GM04503 (cell line): ENCODE measurements around the gene SLC25A51.

Experiments
- DNase-seq: peaks from one replicate; pipeline ENCODE4 v3.0.0-alpha.2; 2012; ENCODE audit warnings: low read depth

Gene SLC25A51

GRCh38 chr9:37936965-37937364 is 33.0 kb upstream of the SLC25A51 start:
- DNase-seq: no peak

DNA sequence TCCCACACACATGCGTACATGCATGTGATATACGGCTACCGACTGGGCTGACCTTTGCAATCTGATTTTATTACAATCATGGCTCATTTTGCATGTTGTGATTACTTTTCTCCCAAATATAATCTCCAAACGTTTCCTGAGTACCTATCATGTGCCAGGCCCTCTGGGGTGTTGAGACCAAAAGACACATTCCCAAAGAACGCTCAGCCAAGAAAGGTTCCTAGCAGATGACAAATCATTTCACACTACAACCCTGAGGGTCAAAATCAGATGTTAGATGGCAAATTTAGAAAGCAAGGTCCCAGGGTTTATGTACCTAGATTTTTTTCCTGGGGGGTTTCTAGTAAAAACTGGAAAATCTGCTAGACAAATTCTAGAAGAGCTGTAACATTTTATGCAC is 32.4 kb upstream of the SLC25A51 start:
- no peak for DNase-seq

- no peak for DNase-seq
Observed at GRCh38 chr9:37935096-37935495, 31.2 kb upstream of the SLC25A51 start.

GRCh38 chr9:37931592-37931991 is 27.7 kb upstream of the SLC25A51 start:
- DNase-seq: no peak

DNA sequence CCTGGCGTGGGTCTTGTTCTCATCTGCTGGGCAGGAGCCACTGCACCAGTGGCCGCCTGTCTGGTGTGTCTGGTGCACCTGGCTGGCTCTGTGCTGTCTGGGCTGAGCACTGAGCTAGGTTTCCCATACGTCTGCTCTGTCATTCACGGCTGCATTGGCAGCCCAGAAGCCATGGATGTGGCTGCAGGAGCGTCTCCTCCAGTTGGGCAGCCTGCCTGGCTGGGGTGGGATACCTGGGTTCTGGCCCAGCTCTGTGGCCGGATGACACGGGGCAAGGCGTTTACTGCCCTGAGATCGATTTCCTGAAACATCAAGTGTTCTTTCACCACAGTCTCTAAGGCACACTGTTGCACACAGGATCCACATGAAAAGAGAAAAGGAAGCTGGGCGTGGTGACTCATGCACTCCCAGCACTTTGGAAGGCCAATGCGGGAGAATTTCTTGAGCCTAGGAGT is 25.5 kb upstream of the SLC25A51 start:
- no peak for DNase-seq

- DNase-seq: no peak
Observed at GRCh38 chr9:37928552-37929430, 24.9 kb upstream of the SLC25A51 start.

GRCh38 chr9:37927601-37928551 is 23.9 kb upstream of the SLC25A51 start:
- DNase-seq: no peak

DNA sequence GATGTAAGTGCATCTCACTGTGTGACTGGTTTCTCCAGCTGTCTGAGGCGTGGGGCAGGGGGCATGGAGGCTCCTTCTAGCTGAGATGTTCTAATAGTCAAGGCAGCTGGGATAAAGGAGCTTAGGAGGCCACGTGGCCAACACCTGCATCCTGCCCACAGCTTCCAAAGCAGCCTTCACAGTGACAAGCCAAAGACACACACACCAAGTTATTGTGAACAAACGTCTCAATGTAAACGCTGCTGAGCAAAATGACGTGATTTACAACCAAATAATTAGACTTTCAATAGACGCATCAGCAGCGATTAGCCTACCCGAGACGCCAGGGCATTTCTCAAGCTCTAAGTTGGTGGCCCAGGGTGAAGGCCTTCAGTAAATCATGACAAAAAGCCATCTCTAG is 23.2 kb upstream of the SLC25A51 start:
- DNase-seq: no peak

DNA sequence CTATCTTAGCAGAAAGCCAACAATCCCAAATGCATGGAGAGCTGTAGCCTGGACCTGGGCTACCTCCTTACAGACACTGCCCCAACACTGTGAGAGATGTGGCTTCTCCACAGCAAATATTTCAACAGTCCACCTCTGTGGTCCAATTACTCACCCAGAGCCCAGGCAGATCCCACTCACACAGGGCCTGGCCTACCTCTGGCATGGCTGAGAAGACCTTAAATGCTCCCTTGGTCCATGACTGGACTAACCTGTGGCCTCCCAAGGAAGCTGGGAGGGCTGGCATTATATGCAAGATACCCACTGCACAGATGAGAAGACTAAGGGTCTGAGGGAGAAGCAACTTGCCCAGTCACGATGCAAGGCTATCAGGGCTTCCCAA is 22.8 kb upstream of the SLC25A51 start:
- no peak for DNase-seq

DNA sequence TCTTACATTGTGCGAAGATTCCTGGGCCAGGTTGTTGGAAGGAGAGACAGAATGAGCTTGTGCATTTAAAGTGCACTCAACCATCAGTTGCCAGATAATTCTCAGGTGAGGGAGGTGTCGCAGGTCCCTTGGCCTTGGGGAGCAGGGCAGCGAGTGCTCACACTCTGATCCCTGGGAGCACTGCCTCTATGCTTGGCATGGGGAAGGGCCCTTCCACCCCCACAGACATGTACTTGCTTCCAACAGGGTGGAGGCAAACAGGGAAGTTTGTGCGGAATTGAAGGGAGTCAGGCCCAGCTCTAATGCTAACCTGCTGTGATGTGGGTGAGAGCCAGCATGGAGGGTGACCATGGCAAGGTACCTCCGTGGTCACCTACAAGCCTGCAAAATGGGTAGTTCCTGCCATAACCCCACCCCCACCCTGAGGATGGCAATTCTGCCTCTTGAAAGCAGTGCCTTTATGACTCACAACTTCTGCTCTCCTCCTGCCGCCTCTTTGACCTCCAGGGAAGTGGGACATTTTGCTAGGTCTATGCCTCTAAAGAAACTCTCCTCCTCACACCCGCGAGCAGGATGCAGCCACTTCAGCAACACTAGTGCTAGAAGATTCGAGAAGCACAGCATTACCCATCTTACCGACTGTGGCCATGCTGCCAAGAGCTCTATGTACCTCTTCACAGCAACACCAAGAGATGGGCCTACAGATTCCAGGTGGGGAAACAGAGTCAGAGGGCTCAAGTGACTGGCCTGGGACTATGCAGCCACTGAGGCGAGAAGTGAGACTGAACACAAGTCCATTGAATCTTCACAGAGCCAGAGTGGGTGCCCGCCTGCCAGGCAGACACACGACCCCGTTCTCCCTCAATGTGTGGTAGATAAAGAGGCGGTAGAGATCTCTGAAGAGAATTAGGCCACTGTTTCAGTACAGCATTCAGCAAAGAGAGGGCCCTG is 22.1 kb upstream of the SLC25A51 start:
- no peak for DNase-seq

DNA sequence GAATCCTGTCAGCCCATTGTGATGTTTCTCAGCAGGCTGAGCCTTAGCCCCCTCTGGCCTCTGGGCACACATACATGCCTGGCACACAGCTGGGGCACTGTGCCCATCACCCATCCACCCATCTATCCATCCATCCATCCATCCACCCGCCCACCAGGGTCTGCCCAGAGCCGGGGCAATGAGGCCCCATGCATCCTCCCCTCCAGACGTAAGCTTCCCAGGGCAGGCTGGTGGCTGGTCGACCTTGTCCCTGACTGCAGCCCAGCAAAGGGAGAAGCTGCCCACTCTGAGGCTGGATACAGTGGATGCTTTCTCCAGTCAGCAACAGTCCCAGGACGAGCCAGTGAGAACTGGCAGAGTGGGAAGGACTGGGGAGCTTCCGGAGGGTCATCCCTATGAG is 21.1 kb upstream of the SLC25A51 start:
- no peak for DNase-seq

DNA sequence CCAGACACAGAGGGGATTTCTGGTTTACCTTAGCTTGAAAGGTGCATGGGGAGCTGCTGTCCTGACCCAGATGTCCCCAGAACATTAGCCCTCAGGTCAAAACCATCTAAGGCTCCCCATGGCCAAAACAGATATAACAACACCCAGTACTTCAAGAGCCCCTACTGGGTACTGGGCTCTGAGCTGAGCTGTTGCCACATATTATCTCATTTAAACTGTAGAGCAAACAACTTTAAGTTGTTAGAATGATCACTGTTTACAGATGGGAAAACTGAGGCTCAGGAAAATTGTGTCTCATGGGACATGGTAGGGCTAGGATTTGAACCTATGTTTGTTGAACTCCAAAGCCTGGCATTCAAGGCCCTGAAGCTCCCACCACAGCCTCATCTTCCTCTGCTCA is 20.6 kb upstream of the SLC25A51 start:
- DNase-seq: no peak

DNA sequence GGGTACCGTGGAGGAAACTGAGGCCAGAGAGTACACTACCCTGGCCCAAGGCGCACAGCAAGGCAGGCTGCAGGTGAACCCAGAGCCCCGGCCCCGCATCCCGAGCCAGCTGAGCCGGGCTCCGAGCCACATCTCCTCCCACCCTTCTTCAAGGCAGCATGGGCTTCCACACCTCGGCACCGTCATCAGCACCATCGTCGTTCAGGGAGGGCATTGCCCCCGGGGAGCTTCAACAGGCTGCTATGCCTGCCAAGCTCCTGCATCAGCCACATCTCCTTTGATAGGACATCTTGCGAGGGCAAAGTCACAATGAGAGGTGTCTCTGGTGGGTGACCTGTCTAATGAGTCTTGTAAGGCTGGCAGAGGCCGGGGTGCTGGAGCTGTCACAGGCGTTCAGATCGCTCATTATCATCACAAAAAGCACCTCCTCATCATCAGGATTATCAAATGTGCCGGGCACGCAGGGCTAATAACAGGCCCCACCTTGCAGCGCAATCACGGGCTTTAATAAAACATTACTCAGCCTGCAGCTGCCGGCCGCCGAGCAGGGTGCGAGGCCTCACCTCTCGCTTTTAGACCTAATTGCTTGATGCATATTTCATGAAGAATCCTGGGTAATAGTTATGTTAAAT is 20.0 kb upstream of the SLC25A51 start:
- DNase-seq: no peak

DNA sequence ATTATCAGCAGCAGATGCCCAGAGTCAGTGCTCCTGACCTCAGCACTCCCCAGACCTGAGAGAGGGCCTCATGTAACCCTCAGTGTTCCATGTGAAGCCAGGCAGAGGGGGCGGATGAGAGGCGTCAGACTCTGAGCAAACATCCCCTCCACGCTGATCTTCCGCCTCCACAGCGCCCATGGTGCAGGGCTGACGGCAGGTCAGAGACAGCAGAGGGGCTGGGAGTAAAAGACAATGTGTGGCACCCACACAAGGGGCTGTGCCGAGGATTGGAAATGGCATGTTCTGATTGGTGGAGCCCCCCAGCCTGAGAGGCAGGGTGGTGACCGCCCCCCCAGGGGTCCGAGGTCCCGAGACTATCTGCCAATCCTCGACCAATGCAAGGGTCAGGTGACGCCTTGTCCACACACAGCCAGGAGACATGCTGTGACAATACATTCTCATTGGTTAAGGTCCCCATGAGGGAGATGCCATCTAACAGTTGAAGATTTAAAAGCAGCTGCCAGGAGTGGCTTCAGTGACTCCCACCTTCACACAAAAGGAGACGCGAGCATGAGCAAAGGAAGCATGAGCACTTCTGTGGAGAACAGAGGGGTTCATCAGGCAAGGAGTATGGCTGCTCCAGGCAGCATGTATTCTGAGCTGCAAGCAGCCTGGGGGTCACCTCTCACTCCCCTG is 19.3 kb upstream of the SLC25A51 start:
- DNase-seq: no peak

DNA sequence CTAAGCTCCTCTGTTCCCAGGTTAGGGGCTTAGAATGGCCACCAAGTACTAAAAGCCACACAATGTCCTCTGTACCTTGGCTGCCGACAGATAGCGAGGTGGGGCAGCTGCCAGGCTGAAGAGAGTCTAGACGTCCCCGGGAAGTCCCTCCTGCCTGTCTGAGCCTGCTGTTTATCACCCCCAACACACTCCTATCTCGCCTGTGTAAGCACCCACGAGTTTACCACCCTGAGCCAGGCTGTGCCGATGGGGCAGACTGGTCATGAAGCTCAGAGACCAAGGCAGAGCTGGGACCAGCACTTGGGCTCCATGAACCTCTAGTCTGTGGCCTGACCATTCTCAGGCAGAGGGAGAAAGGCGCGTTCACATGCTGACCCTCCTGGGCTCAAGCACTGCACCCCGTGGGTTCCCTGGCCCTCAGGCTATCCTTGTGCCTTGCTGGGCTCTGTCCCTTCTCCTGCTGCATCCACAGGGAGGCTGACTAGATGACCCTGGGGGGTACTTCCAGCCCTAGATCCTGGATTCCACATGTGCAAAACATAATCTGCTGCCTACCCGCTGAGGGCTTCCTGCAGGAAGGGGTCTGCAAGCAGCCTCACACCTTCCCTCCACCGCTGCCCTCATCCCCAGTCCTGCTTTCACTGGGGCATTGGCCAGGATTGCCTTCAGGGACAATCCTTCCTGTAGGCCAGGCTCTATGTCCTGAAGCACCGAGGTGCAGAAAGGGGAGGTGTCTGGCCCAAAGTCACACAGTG is 18.6 kb upstream of the SLC25A51 start:
- no peak for DNase-seq

- no peak for DNase-seq
Observed at GRCh38 chr9:37921546-37922300, 17.8 kb upstream of the SLC25A51 start.

GRCh38 chr9:37921168-37921510 is 17.2 kb upstream of the SLC25A51 start:
- DNase-seq: no peak

GRCh38 chr9:37920471-37921167 is 16.7 kb upstream of the SLC25A51 start:
- no peak for DNase-seq

GRCh38 chr9:37919956-37920335 is 16.0 kb upstream of the SLC25A51 start:
- DNase-seq: no peak
